Stimulated activated naive CD4-positive, alpha-beta T cell (primary cell): ENCODE data around the gene DDX5.
"Not testable (repeated sequence)": the region's sequence is repeated elsewhere in the genome, so short reads cannot be mapped to it uniquely, and the experiment has no call there.

Source experiments
- DNase-seq, 6 experiments: peaks; one replicate each; lab custom pipeline; 2025; lab: John Stamatoyannopoulos, UW

Gene DDX5

DNA sequence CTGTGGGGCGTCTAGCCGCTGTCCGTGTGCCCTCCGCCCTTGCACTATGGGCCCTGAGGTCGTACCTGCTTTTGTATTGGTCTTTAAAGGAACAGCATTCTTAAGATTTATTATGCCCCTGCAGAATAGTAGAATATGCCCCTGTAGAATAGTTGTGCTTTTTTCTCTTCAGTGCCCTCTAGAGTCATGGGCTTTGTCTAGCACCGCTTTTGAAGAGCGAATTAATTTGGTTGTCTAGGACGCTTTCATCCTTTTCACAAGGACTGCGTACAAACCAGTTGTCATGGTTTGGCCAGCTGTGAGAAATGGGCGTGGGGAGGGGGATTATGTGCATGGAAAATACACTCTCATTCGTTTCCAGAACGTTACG is 1.3 kb upstream of the DDX5 start:
- DNase-seq, result peak in 5 of 6 experiments; percentile 13 to 80 (median 58)

DNA sequence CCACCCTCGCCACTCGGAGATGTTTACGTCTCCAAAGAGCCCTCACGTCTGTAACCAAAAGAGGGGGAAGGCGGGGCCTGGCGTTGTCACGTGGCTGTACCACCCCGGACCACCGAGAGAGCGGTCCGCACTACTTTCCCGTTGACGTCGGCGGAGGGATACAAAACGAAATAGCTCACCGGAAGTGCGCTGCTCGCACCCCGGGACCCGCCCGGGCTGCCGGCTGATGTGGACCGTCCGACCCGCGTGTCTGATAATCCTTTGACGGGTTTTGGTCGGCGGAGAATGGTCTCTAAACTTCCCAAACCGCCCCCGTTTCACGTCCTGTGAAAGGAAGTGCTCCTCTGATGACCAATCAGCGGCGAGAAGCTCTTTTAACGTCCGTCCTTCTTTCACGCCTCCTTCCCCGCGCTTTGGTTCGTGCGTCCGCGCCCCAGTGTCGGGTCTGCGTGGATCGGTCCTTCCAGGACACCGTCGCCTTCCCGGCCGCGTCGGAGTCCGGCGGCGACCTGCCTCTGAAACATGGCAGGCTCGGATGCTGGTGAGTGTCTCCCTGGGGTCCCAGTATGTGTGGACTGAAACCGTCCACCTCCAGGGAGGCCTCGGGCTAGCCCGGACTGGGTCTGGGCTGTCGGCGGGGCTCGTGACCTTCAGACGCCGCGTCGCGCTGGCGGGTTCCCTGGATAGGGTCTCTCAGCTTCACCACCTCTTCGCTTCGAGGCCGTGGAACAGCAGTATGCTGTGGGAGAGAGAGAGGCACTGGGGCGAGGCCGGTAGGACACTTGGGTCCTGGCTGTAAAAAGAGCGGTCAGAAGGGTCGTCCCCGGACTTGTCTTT is 705 bp upstream of the DDX5 start, which contains the start of gene CEP95:
TSS of gene CEP95 (plus strand) at position 402 of the 837 bp plus-strand sequence. CDS start at position 523, 121 bp downstream.
- DNase-seq, result peak; percentile 72 to 100 (median 94)

DNA sequence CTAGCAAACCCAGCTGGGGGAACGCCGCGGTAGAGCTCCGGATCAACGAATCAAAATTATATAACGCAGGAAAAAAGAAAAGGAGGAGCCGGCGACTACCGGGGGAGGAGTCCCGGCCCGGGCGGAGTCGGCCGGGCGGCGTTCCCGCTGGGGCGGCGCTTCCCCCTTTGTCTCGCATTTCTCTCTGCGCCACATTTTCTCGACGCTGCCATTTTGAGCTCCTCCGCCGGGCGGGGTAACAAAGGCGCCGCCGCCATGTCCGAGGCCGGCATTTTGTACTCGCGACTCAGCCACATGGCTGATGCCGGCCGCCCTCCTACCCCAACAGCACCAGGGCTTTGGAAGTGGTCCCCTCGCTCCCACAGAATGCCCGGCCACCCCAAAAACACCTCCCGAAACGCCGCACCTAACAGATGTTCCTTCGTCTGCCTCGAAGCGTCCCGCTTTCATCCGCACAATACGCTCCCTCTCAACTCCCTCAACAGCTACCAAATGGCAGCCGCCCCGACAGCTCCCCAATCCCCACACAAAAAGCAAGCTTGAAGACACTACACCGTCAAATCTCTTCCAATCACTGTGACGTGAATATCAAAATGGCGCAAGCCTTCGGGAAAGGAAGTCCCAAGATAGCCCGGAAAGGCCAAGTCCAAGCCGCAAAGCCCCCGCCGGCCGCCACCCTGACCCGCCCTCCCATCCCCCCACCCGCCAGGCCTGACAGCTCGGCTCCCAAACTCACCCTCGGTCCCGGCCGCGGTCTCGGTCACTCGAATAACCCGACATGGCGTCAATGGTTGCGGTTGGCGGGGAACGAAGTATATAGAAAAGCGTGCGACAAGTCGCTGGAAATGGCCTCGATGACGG is 519 bp downstream of the DDX5 start:
- peak; percentile 71 to 93 (median 86) for DNase-seq

DNA sequence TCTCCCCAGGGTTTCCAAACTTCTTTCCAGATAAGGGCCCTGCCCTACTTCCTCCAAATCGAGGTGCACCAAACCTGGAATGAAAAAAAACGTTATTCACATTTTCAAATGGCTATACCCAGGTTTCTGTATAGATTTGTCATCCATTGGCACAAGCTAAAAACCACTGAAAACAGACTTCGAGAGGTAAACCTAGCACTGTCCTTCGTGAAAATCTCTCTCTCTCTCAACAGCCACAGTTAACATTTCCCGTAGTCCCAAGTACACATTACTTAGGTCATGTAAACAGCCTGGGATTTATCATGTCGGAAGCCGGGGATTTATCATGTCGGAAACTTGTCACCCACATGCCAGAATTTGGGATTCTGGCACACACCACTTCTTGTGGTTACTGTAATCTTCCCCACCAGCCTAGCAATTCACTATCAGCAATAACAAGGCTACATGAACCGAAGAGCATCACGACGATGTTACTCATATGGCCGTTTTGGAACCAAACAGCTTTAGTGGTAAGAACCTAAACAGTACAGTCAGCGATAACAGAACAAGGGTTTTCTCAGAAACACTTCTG is 1.2 kb downstream of the DDX5 start:
- no peak for DNase-seq

DNA sequence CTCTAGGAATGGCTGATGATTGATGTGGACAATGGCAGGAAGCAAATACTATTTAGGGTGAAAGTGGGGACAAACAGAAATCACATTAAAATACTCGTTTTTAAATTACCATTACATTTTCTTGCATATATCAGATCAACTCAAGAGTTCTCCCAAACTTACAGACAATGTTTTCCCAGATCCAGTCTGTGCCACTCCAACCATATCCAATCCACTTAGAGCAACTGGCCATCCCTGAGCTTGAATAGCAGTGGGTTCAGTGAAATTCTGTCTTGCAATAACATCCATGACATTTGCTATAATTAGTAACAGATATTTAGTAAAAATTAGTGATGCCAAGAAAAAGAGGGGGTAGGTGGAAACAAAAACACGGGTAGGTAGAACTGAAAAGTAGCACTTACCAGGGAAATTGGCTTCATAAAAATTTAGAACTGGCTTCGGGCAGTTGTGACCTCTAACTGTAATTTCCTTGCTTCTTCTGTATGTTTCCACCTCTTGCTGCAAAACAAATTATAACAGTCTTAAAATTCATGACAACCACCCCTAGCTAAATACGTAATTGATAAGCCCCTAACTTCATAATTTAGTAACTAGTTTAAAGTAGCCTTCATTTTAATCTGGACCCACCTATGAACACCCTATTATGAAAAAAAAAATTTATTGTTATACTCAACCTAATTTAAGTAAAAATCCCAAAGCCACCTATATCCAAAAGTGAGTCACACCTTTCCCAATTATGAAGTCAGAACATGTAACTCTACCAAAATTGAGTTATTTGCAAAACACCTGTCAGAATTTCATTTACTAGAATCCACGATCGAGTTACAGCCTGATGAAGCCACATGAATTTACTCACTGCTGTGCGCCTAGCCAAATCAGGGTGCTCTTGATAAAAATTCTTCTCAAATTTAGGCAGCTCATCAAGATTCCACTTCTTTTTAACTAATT is 2.0 kb downstream of the DDX5 start:
- DNase-seq, result peak in 2 of 6 experiments; percentile 50 to 52

DNA sequence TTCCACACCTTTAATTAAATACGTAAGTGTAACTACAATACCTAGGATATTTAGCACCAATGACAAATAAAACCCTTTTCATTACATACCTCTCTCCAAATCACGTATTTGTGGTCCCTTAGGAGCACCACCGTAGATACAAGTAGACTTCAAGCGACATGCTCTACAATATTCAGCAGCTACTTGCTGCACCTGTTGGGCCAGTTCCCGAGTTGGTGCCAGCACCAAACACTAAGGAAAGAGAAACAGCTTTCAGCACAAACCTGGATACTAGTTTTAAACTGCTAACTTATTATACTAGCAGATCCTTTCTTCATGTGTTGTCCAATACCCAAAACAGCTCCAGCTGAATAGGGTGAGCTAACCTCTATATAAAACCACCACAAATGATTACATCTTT is 2.7 kb downstream of the DDX5 start:
- DNase-seq, result peak in 2 of 6 experiments; percentile 29 to 30

DNA sequence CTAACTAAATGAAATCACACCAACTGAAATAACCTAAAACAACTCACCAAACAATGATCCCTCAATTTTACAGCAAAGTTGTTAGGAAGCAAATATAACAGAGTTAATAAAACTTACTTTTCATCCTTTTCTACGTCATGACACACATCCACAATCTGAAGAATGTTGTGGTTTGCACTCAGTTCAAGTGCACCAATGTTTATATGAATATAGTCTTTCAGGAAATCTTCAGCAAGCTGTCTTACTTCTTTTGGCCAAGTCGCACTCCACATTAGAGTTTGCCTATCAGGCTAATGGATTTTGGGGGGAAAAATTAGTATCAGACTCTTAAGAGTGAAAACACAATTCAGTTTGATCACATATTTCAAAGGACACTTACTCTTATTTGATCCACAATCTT is 3.3 kb downstream of the DDX5 start:
- DNase-seq, result no peak

DNA sequence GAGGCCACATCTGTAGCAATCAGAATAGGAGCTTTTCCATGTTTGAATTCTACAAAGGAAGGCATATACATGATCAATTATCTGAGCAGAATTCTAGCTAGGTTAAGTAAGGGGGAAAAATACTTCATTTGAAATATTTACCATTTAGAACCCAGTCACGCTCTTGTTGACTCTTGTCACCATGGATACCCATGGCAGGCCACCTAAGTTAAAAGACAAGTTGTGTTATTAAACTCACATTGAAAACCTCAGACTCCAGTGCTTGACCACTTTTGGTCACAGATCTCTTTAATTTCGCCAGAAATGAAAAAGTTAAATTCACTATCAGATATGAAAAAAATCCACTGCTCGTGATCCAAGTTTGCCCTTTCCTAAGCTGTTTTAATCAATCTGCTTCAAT is 4.1 kb downstream of the DDX5 start:
- peak in 1 of 6 experiments; percentile 47 for DNase-seq

DNA sequence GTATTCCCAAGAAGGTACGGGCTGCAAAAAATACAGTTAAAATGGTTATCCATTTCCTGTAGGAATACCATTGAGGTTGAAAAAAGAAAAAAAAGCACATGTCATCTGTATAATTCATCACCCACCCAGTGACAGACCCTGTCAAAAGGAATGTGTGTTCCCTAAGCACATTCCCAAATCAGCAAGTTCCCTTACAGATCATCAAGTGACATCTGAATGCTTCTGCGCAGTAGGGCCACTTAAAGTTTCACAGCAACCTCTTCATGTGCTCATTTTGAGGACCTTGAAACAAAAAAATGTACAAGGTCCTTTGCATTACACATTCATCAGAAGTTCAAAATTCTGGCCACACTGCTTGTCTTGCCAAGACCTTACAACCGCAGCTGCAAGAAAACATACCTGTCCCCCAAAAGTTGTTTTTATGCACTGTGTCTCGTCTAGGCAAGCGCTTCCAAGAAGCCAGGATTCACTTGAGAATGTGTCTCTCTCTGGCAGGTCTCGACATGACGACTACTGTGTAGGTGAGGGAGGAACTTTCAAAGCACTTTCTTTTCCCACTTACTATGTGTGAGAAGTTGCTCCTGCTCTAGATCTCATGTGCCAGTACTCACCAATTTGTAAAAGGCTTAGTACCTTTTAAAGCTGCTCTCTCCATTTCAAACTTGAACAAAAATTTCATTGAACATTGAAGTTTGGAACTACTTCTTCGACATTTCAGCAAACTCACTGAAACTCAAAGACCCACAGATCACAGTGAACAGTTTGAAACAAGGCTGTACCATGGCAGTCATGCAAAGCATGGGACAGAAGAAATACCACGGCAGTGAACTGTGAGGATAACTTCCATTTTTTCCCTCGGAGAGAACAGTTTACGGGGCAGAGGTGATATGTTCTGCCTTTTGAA is 5.0 kb downstream of the DDX5 start:
- DNase-seq, result peak in 2 of 6 experiments; percentile 21 to 47

DNA sequence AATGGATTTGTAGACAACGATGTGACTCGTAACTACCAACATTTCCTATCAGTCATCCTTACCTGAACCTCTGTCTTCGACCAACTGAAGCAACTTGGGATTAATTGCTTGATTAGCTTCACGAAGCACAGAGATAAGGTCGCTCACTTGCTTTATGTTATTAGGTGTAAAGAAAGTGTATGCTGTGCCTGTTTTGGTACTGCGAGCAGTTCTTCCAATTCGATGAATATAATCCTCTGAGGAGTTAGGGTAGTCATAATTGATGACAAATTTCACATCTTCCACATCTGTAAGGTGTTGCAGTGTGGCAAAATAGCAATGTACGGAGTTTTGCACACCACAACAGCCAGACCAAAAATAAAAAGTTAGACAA is 5.6 kb downstream of the DDX5 start:
- DNase-seq, result peak in 1 of 6 experiments; percentile 50

DNA sequence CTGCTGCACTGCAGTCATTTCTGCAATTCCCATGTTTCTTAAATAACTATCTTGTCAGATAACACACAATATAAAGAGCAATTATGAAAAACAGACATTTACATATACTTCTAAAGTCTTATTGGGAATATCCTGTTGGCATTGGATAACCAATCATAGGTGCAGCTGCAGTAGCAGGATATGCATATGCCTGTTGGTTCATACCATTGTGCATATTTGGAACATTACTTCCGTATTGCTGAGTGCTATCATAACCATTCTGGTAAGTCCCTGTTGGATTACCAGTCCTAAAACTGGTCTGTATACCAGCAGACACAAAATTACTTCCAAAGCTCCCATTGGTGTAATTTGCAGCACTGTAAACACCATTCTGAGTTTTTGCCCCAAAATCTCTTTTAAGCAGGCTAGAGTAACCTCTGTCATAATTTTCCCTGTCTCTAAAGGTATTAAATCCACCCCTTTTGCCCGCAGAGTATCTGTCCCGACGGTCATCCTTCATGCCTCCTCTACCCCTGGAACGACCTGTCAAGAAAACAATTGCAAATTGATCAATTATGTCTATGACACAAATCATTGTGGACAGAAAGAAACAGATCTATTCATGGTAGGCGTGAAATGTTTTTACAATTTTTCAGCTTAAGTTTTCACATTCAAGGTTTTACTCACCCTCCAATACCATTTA is 6.1 kb downstream of the DDX5 start:
- DNase-seq, result peak in 2 of 6 experiments; percentile 30 to 50

DNA sequence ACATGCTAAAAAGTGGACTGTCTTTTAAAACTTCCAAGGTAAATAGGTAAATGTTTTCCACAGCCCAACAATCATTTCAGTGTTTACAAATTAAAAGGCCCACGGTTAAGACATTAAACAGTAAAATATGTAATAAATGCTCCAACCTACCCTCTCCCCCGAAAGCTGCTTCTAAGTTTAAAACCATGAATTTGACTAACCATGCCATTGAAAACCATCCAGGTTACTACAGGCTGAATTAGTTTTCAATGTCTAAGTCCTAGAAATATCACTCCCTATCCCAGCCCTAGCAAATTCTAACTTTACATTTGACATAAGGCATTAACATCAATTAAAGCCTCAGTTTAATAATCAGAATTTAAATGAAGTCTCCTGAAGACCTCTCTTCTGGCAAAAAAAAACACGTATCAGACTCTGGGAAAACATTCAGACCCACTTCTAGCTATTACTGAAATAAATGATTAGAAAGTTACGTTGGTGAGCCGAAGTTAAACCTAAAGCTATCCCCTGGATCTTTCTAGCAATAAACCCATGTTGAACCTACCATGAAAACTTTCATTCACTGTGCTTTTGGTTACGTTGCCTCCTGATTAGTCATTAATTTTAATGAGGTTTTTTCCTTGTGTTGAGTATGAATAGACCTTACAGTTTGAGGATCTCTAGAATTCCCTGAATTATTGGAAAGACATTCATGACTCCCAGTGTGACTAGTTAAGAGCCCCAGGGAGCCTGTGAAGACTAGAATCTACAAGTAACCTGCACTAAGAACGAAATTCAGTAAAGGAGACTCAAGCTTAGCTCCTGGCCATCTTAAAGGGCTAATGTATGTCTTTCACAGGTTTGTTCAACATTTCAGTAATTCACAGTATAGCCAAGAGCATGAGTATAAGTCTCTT is 7.5 kb downstream of the DDX5 start:
- DNase-seq, result peak in 2 of 6 experiments; percentile 39 to 62

DNA sequence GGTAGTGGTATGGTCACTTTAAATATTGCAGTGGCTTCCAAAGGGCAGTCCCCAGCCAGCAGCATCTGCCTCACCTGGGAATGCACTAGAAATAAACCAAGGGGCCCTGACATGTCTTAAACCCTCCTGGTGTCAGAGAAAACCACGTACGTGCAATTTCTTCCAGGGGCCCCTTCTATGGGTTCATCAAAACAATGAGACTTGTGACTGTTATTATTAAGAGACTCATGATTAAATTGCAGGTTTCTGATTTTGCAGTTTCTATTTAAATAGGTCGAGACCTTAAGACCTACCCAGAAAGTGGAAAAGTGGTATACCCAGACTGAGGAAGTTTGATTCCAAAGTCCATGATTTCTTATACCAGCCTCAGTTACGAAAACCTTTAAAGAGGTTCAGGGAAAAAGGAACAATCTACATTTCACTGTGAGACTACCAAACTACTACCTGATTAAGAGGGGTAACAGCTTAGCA is 8.5 kb downstream of the DDX5 start:
- DNase-seq, result no peak

DNA sequence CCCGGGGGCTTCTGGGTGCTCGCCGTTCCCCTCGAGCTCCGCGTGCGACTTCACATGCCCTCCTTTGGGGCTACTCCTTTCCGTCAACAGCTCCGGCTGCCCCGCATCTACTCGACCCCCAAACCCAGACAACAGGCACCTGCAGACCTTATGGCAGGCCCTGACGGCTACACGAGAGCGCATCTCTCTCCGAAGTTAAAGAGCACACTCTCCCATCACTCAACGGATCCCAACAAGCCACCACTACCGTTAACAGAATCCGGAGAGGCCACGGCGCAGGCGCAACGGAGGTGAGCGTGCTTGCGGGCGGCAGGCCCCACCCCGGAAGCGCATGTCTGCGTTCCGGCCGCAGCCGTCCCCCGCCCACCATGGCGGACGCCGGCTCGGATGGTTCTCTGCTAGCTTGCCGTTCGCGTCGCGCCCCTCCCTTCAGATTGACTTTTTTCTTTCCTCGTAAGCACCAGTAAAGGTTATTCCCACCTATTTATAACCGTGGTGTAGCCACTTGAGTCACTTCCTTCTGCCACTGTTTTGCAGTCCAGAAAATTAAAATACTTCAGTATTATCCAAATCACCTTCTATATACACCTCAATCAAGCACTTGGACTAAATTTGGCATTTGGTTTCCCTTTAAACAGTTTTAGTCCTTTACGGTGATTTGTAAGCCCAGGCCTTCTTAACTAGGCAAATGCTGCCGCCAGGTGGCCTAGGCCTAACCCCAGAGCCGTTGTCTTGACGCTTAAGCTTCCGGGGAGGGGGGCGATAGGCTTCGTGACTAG is 9.1 kb downstream of the DDX5 start, which contains the start of gene POLG2:
TSS of gene POLG2 (minus strand) at position 269 of the 779 bp plus-strand sequence. CDS start at position 183, 86 bp downstream.
- peak; percentile 88 to 94 (median 94) for DNase-seq

DNA sequence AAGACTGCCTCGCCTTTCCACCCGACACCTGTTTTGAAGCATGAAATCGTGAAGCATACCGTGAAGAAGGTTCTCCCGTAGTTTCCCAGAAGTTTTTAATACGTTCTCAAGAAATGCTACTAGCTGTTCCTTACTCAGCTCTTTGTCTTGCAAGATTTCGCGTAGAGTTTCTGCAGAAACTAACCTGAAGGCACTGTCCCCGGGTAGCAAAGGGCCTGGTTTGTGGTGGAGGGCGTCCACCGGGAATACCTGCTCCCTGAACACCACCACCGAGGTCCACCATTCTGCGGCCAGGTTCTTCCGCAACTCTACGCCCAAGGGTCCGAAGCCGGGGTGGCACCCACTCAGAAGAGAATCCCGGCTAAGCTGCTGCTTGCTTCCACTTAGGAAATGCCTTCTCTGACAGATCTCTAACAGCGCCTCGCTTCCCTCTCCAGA is 9.7 kb downstream of the DDX5 start:
- DNase-seq, result peak in 2 of 6 experiments; percentile 36 to 42

DNA sequence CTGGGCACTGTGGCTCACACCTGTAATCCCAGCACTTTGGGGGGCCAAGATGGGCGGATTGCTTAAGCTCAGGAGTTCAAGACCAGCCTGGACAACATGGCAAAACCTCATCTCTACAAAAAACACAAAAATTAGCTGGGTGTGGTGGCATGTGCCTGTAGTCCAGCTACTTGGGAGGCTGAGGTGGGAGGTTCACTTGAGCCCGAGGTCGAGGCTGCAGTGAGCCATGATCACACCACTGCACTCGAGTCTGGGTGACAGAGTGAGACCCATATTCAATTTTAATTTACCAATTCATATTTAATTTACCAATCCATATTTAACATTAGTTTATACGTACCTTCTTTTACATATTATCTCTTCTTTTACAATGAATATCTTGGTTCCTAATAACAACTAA is 10.8 kb downstream of the DDX5 start:
- not testable (repeated sequence) for DNase-seq

DNA sequence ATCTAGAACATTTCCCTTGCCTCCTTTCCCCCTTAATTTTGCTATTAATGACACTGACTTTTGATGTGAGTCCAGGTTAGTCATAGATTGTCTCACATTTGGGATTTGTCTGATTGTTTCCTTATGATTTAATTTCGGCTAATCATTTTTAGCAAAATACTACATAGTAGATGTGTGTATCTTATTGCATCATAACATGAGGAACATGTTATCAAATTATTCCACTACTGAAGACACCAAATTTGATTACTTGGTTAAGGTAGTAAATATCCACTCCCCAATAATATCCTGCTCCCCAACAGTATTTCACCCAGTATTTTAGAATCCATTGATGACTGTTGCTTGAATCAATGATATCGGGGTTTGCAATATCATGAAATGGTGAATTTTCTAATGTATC is 12.0 kb downstream of the DDX5 start:
- DNase-seq, result no peak
